ENCODE measurements around the gene FGA.

The FGA gene

DNA sequence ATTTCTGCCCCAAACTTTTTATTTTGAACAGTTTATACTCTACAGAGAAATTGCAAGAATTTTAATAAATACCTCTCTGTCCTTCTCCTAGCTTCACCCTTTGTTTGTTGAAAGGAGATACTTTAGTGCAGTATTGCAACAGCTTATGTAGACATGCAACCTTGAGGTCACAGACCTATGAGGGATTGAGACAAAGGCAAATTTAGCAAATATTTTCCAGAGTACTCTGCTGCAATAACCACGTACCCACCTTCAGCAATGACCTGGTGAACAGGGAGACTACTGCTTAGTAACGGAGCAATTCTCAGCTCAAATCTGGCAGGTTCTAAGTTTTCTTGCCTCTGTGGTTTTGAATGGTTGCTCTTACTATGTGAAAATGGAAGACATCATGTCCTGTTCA lies 13.2 kb downstream of the FGA start:
- Histone ChIP-seq H3K9ac (ENCODE audit: low read length) (no peak overlapping the region), H2AFZ (ENCODE audit: low read length) (no peak overlapping the region), H3K4me1 (ENCODE audit: low read length) (no peaks in the 10 kb centered on the region), H3K9me2 (replicated peaks; ENCODE audit: insufficient read depth, low read length) (no peaks in the 10 kb centered on the region), H3K4me3 (ENCODE audit: low read length) (no peak overlapping the region), H3K79me2 (ENCODE audit: low read length) (no peaks in the 10 kb centered on the region), H3K27me3 (replicated peaks; ENCODE audit: insufficient read depth, low read length) (no peaks in the 10 kb centered on the region), H3K36me3 (replicated peaks; ENCODE audit: insufficient read depth, low read length) (no peaks in the 10 kb centered on the region), H3K4me2 (ENCODE audit: low read depth, low read length) (no peak overlapping the region), H3K27ac (ENCODE audit: low read length) (no peak overlapping the region), H4K20me1 (ENCODE audit: insufficient read depth, low read length) (no peaks in the 10 kb centered on the region), H3K9me3 (replicated peaks; ENCODE audit: insufficient read depth, low read length) (no peaks in the 10 kb centered on the region), H3F3A (ENCODE audit: insufficient read depth, low read length) (no peaks in the 10 kb centered on the region)
- DNase-seq, result no peak
- TF ChIP-seq EZH2 (optimal IDR thresholded peaks at IDR 0.05; ENCODE audit: low read depth, low read length) (no peak), EZH2phosphoT487 (IDR thresholded peaks at IDR 0.05; ENCODE audit: low read length) (no peak)
- TF ChIP-seq, protein P1, sequence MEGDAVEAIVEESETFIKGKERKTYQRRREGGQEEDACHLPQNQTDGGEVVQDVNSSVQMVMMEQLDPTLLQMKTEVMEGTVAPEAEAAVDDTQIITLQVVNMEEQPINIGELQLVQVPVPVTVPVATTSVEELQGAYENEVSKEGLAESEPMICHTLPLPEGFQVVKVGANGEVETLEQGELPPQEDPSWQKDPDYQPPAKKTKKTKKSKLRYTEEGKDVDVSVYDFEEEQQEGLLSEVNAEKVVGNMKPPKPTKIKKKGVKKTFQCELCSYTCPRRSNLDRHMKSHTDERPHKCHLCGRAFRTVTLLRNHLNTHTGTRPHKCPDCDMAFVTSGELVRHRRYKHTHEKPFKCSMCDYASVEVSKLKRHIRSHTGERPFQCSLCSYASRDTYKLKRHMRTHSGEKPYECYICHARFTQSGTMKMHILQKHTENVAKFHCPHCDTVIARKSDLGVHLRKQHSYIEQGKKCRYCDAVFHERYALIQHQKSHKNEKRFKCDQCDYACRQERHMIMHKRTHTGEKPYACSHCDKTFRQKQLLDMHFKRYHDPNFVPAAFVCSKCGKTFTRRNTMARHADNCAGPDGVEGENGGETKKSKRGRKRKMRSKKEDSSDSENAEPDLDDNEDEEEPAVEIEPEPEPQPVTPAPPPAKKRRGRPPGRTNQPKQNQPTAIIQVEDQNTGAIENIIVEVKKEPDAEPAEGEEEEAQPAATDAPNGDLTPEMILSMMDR (IDR thresholded peaks at IDR 0.05; ENCODE audit: low read length), result no peak

DNA sequence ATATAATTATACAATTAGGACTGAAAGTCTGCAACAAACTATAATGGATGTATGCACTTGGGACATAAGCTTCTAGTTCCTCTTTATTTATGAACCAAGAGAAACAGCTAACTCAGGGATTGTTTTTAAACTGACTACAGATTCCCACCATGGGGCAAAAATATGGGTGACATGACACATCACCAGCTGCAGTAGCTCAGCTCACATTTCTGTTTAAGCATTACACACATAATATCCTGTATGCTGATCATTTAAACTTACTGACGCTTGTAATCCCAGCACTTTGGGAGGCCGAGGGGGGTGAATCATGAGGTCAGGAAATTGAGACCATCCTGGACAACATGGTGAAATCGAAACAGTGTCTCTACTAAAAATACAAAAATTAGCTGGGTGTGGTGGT lies 16.2 kb downstream of the FGA start:
- DNase-seq, result no peak
- Histone ChIP-seq H3K9ac (ENCODE audit: low read length) (no peak overlapping the region), H4K20me1 (ENCODE audit: insufficient read depth, low read length) (no peaks in the 10 kb centered on the region), H3K4me1 (ENCODE audit: low read length) (no peaks in the 10 kb centered on the region), H3K27me3 (replicated peaks; ENCODE audit: insufficient read depth, low read length) (no peaks in the 10 kb centered on the region), H3F3A (ENCODE audit: insufficient read depth, low read length) (no peaks in the 10 kb centered on the region), H2AFZ (ENCODE audit: low read length) (no peak overlapping the region), H3K36me3 (replicated peaks; ENCODE audit: insufficient read depth, low read length) (no peaks in the 10 kb centered on the region), H3K79me2 (ENCODE audit: low read length) (no peaks in the 10 kb centered on the region), H3K9me3 (replicated peaks; ENCODE audit: insufficient read depth, low read length) (no peaks in the 10 kb centered on the region), H3K4me2 (ENCODE audit: low read depth, low read length) (no peak overlapping the region), H3K27ac (ENCODE audit: low read length) (no peak overlapping the region), H3K4me3 (ENCODE audit: low read length) (no peak overlapping the region), H3K9me2 (replicated peaks; ENCODE audit: insufficient read depth, low read length) (no peaks in the 10 kb centered on the region)
- TF ChIP-seq EZH2 (optimal IDR thresholded peaks at IDR 0.05; ENCODE audit: low read depth, low read length), result no peak
- TF ChIP-seq EZH2phosphoT487 (IDR thresholded peaks at IDR 0.05; ENCODE audit: low read length), result no peak
- TF ChIP-seq, protein P1 (IDR thresholded peaks at IDR 0.05; ENCODE audit: low read length), result no peak

DNA sequence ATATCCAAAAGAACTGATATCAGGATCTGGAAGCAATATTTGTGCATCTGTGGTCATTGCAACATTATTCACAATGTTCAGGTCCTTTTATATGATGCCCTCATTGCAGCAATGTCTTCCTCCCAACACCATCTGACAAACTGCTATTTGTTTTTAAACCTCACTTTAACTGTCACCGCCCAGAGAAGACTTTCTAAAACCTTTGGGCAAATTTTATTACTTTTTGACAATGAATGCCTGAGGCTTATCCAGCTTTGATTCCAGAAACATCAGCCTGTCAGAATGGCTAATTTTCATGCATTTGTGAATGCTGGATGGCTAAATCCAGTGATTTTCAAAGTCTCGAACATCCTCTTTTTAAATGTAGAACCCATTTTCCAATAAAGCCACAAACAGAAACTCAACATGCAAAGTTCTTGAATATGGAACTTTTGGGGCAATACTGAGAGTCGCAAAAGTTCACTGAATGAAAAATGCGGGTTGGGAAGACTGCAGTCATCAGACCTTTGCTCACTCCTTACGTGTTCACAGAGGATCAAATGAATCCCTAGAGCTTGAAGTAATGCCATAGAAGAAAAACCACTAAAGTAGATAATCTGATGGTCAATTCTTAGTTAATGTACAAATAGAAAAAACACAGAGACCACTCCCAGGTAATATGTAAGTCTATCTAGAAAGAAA lies 17.2 kb downstream of the FGA start:
- Histone ChIP-seq H3F3A (ENCODE audit: insufficient read depth, low read length) (no peaks in the 10 kb centered on the region), H3K9me2 (replicated peaks; ENCODE audit: insufficient read depth, low read length) (no peaks in the 10 kb centered on the region), H3K4me3 (ENCODE audit: low read length) (no peak overlapping the region), H3K27ac (ENCODE audit: low read length) (no peak overlapping the region), H3K36me3 (replicated peaks; ENCODE audit: insufficient read depth, low read length) (no peaks in the 10 kb centered on the region), H3K9me3 (replicated peaks; ENCODE audit: insufficient read depth, low read length) (no peaks in the 10 kb centered on the region), H3K4me1 (ENCODE audit: low read length) (no peaks in the 10 kb centered on the region), H3K9ac (ENCODE audit: low read length) (no peak overlapping the region), H2AFZ (ENCODE audit: low read length) (no peak overlapping the region), H4K20me1 (ENCODE audit: insufficient read depth, low read length) (no peaks in the 10 kb centered on the region), H3K79me2 (ENCODE audit: low read length) (no peaks in the 10 kb centered on the region), H3K27me3 (replicated peaks; ENCODE audit: insufficient read depth, low read length) (no peaks in the 10 kb centered on the region), H3K4me2 (ENCODE audit: low read depth, low read length) (no peak overlapping the region)
- no peak for DNase-seq
- TF ChIP-seq EZH2 (optimal IDR thresholded peaks at IDR 0.05; ENCODE audit: low read depth, low read length), result no peak
- no peak for TF ChIP-seq EZH2phosphoT487 (IDR thresholded peaks at IDR 0.05; ENCODE audit: low read length)
- TF ChIP-seq, protein P1 (IDR thresholded peaks at IDR 0.05; ENCODE audit: low read length), result no peak

Data from MM.1S (cell line).